Measurements from ENCODE around the gene NEGR1. TPM values are rescaled to one million over a fixed set of nuclear protein-coding genes. Genes with fewer than 3 reads are reported as not detected.

The NEGR1 gene
- total RNA-seq, 2 experiments from 2014 or later = not detected

GRCh38 chr1:72060466-72061245 lies 221.7 kb downstream of the NEGR1 start:
- DNase-seq = no peak
- no peaks in the 10 kb centered on the region for H3K36me3 Mint-ChIP-seq
- H3K27me3 Mint-ChIP-seq = no peaks in the 10 kb centered on the region
- H3K9me3 Mint-ChIP-seq = no peaks in the 10 kb centered on the region
- H3K4me3 Mint-ChIP-seq = no peak overlapping the region
- no peaks in the 10 kb centered on the region for H3K4me1 Mint-ChIP-seq
- no peak overlapping the region for H3K27ac Mint-ChIP-seq

DNA sequence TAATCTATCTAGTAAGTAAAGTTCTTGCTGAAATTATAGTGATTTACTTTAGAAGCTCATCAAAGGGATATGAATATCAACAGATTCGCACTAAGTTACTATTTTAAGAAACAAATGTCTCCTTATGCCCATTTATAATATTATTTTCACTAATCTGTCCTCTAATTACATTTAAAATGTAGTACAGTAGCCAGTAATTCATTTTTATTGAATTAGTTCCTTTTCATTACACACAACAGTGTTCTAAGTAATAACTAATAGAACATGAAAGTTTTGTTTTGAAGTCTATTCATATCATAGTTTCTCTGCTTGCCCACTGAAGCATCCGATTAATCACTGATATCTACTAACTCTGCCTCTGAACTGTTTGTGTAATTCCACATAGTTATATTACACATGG lies 225.8 kb downstream of the NEGR1 start:
- H3K36me3 Mint-ChIP-seq = no peaks in the 10 kb centered on the region
- H3K27ac Mint-ChIP-seq = no peak overlapping the region
- DNase-seq = no peak
- no peaks in the 10 kb centered on the region for H3K9me3 Mint-ChIP-seq
- H3K27me3 Mint-ChIP-seq = no peaks in the 10 kb centered on the region
- no peaks in the 10 kb centered on the region for H3K4me1 Mint-ChIP-seq
- H3K4me3 Mint-ChIP-seq = no peak overlapping the region

GRCh38 chr1:72051538-72051937 lies 230.8 kb downstream of the NEGR1 start:
- Mint-ChIP-seq H3K27ac (no peak overlapping the region), H3K27me3 (no peaks in the 10 kb centered on the region), H3K4me3 (no peak overlapping the region), H3K4me1 (no peaks in the 10 kb centered on the region), H3K9me3 (peaks cover 2% of the 10 kb centered on the region), H3K36me3 (no peaks in the 10 kb centered on the region)
- DNase-seq = no peak

DNA sequence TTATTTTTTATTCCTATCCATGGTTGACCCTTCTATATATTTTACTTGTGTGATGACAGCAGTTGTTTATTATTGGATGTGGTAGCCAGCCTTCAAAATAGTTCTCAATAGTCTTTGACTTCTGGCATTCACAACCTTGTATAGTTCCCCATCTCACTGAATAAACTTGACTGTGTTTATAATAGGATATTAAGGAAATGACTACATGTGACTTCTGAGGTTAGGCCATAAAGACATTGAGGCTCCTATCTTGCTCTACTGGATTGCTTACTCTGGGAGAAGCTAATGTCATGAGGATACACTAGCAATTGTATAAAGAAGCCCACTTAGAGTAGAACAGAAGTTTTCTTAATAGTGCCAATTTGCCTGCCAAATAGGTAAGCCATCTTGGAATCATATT lies 231.8 kb downstream of the NEGR1 start:
- peaks cover 2% of the 10 kb centered on the region for H3K9me3 Mint-ChIP-seq
- no peak overlapping the region for H3K4me3 Mint-ChIP-seq
- H3K27me3 Mint-ChIP-seq = no peaks in the 10 kb centered on the region
- no peaks in the 10 kb centered on the region for H3K36me3 Mint-ChIP-seq
- no peaks in the 10 kb centered on the region for H3K4me1 Mint-ChIP-seq
- no peak for DNase-seq
- no peak overlapping the region for H3K27ac Mint-ChIP-seq

DNA sequence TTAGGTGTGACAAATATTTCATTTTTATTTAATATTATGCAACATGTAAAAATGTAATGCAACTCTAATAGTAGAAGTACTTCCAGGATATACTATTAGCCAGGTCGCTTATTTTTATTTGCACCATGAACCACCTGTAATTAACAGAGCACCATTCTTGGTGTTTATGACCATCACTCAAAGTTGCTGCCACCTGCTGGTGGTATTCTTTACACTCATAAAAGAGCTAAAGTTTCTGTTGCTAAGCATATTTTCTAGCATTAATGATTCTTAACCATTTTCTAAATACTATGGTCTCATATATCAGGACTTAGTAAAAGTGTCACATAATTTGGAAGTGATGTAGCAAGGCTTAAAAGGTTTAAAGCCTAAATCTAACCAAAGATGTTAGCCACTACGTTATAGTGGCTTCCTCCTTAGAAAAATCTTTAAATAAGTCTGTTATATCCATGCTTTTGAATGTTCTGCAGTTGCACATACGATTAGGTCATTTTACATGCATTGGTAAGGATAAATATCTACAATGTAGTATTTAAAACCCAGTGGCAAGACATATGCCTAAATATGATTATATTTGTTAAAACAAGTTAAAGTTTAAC lies 244.5 kb downstream of the NEGR1 start:
- DNase-seq = peak; percentile 0
- no peaks in the 10 kb centered on the region for H3K36me3 Mint-ChIP-seq
- H3K27ac Mint-ChIP-seq = no peak overlapping the region
- H3K27me3 Mint-ChIP-seq = no peaks in the 10 kb centered on the region
- H3K4me3 Mint-ChIP-seq = no peak overlapping the region
- H3K9me3 Mint-ChIP-seq = no peaks in the 10 kb centered on the region
- H3K4me1 Mint-ChIP-seq = no peaks in the 10 kb centered on the region

GRCh38 chr1:72034827-72035226 lies 247.5 kb downstream of the NEGR1 start:
- Mint-ChIP-seq H3K4me1 (no peaks in the 10 kb centered on the region), H3K36me3 (no peaks in the 10 kb centered on the region), H3K27me3 (no peaks in the 10 kb centered on the region), H3K4me3 (no peak overlapping the region), H3K9me3 (no peaks in the 10 kb centered on the region), H3K27ac (no peak overlapping the region)
- DNase-seq = no peak

DNA sequence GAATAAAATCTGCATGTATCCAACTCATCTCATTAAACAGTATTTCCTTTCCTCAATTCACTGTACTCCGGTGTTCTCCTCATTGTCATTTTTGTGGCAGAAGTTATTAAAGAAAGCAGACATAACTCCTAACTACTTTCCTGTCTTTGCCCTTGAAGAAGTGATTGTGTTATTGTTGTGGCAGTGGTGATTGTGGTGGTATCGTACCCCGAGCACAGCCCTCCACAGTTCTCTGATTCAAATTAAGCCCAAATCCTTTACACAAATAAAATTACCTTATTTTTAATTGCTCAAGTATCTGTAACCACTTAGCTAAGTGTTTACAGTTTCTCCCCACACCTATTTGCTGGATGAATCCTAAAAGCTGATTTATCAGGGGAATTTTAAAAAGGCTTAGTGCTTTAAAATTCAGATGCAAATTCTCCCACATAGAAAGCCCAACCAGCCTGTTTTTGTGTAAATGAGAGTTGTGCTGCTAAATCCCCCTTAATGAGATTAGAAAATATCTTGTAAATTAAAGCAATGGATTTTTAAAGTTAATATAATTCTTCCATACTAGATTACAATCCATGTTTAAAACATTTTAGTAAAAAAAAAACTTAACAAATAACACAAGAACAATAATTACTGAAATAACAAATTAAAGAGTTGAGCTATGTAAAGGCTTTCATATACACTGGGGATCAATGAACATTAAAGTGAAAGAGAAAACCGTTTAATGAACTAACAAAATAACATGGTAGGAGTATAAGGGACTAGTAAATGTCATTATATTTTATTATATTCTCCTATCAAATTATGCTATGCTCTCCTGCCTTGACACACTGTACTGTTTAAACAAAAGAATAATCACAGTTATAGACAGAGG lies 259.0 kb downstream of the NEGR1 start:
- Mint-ChIP-seq H3K4me3 (no peak overlapping the region), H3K9me3 (no peaks in the 10 kb centered on the region), H3K27ac (no peak overlapping the region), H3K4me1 (no peaks in the 10 kb centered on the region), H3K27me3 (no peaks in the 10 kb centered on the region), H3K36me3 (no peaks in the 10 kb centered on the region)
- no peak for DNase-seq

GRCh38 chr1:72018562-72018961 lies 263.8 kb downstream of the NEGR1 start:
- Mint-ChIP-seq H3K36me3 (no peaks in the 10 kb centered on the region), H3K27ac (no peak overlapping the region), H3K4me3 (no peak overlapping the region), H3K9me3 (no peaks in the 10 kb centered on the region), H3K27me3 (no peaks in the 10 kb centered on the region), H3K4me1 (no peaks in the 10 kb centered on the region)
- no peak for DNase-seq

DNA sequence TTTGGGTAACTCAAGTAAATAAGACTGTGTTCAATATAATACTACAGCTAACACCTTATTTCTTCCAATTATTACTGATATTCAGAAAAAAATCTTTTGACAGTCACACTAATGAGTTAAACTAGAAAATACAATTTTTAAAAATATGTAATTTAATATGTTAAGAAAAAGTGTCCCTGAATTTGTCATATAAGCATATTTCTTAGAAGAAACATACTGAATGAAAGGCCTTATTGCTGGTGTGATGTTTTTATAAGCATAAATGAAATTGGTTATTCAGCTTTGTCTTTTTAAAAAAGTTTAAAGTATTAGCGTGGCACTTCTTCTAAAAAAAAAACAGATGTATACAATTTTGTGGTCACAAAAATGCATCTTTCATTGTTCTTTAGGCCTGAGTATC lies 267.3 kb downstream of the NEGR1 start:
- no peaks in the 10 kb centered on the region for H3K27me3 Mint-ChIP-seq
- no peaks in the 10 kb centered on the region for H3K4me1 Mint-ChIP-seq
- no peaks in the 10 kb centered on the region for H3K36me3 Mint-ChIP-seq
- H3K27ac Mint-ChIP-seq = no peak overlapping the region
- no peak for DNase-seq
- H3K4me3 Mint-ChIP-seq = no peak overlapping the region
- no peaks in the 10 kb centered on the region for H3K9me3 Mint-ChIP-seq

GRCh38 chr1:72013161-72013560 lies 269.2 kb downstream of the NEGR1 start:
- no peak for DNase-seq
- Mint-ChIP-seq H3K4me1 (no peaks in the 10 kb centered on the region), H3K9me3 (no peaks in the 10 kb centered on the region), H3K27me3 (no peaks in the 10 kb centered on the region), H3K27ac (no peak overlapping the region), H3K4me3 (no peak overlapping the region), H3K36me3 (no peaks in the 10 kb centered on the region)

DNA sequence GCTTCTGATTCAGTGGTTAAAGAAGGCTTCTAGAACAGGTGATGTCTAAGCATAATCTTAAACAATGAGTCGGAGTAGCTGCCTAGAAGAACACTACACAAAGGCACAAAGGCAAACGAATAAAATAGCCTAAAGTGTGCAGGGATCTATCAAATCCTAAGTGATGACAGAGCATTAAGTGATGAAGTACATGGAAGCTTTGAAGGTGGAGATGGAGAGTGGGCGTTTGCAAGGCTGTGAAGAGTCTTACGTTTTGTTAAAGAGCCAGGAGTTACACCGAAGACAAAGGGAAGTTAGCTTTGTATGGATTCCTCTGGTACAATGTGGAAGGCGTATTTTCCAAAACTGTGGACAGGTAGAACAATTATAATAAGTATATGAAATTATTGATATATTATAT lies 270.6 kb downstream of the NEGR1 start:
- H3K36me3 Mint-ChIP-seq = no peaks in the 10 kb centered on the region
- no peaks in the 10 kb centered on the region for H3K4me1 Mint-ChIP-seq

GRCh38 chr1:72010094-72010431 lies 272.3 kb downstream of the NEGR1 start:
- no peaks in the 10 kb centered on the region for H3K36me3 Mint-ChIP-seq
- no peaks in the 10 kb centered on the region for H3K4me1 Mint-ChIP-seq
- no peak for DNase-seq
- no peaks in the 10 kb centered on the region for H3K27me3 Mint-ChIP-seq
- H3K27ac Mint-ChIP-seq = no peak overlapping the region
- no peak overlapping the region for H3K4me3 Mint-ChIP-seq
- H3K9me3 Mint-ChIP-seq = no peaks in the 10 kb centered on the region

More for the DNA sequence above, 270.6 kb downstream of the NEGR1 start:
- Mint-ChIP-seq H3K27ac (no peak overlapping the region), H3K9me3 (no peaks in the 10 kb centered on the region), H3K4me3 (no peak overlapping the region), H3K27me3 (no peaks in the 10 kb centered on the region)
- no peak for DNase-seq

GRCh38 chr1:72009173-72010093 lies 272.9 kb downstream of the NEGR1 start:
- Mint-ChIP-seq H3K4me1 (no peaks in the 10 kb centered on the region), H3K27ac (no peak overlapping the region), H3K27me3 (no peaks in the 10 kb centered on the region), H3K4me3 (no peak overlapping the region), H3K36me3 (no peaks in the 10 kb centered on the region), H3K9me3 (no peaks in the 10 kb centered on the region)
- no peak for DNase-seq

DNA sequence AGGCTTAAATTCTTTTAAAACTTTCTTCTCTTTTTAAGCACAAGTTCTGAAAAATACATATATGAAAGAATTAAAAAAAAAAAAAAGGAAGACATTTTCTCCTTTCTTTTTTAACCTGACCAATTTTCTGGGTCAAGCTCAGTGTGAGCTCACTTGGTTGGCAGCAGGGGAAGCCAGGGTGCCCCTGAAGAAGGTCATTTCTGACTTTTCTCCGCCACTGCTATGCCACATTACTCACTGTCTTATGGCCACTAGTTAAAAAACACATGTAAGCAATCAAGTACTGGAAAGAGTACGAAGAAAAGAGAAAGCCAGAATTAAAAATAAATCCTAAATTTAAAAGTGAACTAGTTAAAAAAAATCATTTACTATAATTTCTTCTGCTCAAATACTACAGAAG lies 275.0 kb downstream of the NEGR1 start:
- Mint-ChIP-seq H3K36me3 (no peaks in the 10 kb centered on the region), H3K4me1 (no peaks in the 10 kb centered on the region), H3K27ac (no peak overlapping the region), H3K9me3 (no peaks in the 10 kb centered on the region), H3K4me3 (no peak overlapping the region), H3K27me3 (no peaks in the 10 kb centered on the region)
- no peak for DNase-seq

- H3K9me3 Mint-ChIP-seq = no peaks in the 10 kb centered on the region
- no peaks in the 10 kb centered on the region for H3K4me1 Mint-ChIP-seq
- H3K27ac Mint-ChIP-seq = no peak overlapping the region
- H3K4me3 Mint-ChIP-seq = no peak overlapping the region
- no peaks in the 10 kb centered on the region for H3K36me3 Mint-ChIP-seq
- DNase-seq = no peak
- no peaks in the 10 kb centered on the region for H3K27me3 Mint-ChIP-seq
Observed at GRCh38 chr1:72006092-72006491, 276.2 kb downstream of the NEGR1 start.
